ENCODE data around the gene CCDC142. TPM values are rescaled to one million over a fixed set of nuclear protein-coding genes. Genes with fewer than 3 reads are reported as not detected.

Gene CCDC142
- total and polyA plus RNA-seq, 9 of the 15 experiments (the other 6 are each of a cell fraction or from before 2014, with no cell fraction given), result 0.55 to 11.7 (median 7.2) TPM

- TF ChIP-seq CEBPZ (IDR thresholded peaks at IDR 0.05; ENCODE audit: borderline replicate concordance, low read depth, low read length) (no peak), ZNF511 (CRISPR knock-in tag; IDR thresholded peaks at IDR 0.05) (no peak), ZFPM2 (CRISPR knock-in tag; IDR thresholded peaks at IDR 0.05) (no peak), POLR3G (IDR thresholded peaks at IDR 0.05; ENCODE audit: extremely low read depth, insufficient read length, insufficient replicate concordance) (no peak), ZNF197 (CRISPR knock-in tag; IDR thresholded peaks at IDR 0.05; ENCODE audit: low read depth) (no peak), FIP1L1 (IDR thresholded peaks at IDR 0.05; ENCODE audit: low read depth, low read length, poor library complexity, severe bottlenecking) (no peak), KDM5B (IDR thresholded peaks at IDR 0.05; ENCODE audit: insufficient replicate concordance, low read depth, low read length) (peak; percentile 80), E2F8 (IDR thresholded peaks at IDR 0.05; ENCODE audit: low read depth, partially characterized antibody) (no peak), SMAD4 (CRISPR knock-in tag; conservative IDR thresholded peaks at IDR 0.05) (peak; percentile 62; the same call in 1 of the 2 replicates), GTF2B (IDR thresholded peaks at IDR 0.05; ENCODE audit: extremely low read depth, insufficient read length) (no peak), SP1 (CRISPR knock-in tag; IDR thresholded peaks at IDR 0.05) (peak; percentile 65; the same call in 1 of the 2 replicates), FOXJ3 (CRISPR knock-in tag; IDR thresholded peaks at IDR 0.05) (no peak), HNRNPK (IDR thresholded peaks at IDR 0.05; ENCODE audit: low read depth, low read length, poor library complexity, severe bottlenecking) (no peak), SNIP1 (IDR thresholded peaks at IDR 0.05; ENCODE audit: low read depth) (no peak), ZNF444 (CRISPR knock-in tag; IDR thresholded peaks at IDR 0.05) (no peak), ID3 (CRISPR knock-in tag; IDR thresholded peaks at IDR 0.05) (no peak), ID3 (tag; IDR thresholded peaks at IDR 0.05) (no peak), KDM2B (CRISPR knock-in tag; IDR thresholded peaks at IDR 0.05) (no peak), ZNF668 (CRISPR knock-in tag; IDR thresholded peaks at IDR 0.05) (no peak), PHTF2 (CRISPR knock-in tag; IDR thresholded peaks at IDR 0.05) (no peak)
Measured at GRCh38 chr2:74440378-74441169, 42.2 kb downstream of the CCDC142 start (continued).

Data from K562 (cell line).